ENCODE measurements around the gene PHTF1.
A peak's percentile ranks its signal among the peaks of the same experiment; 100 is the strongest.
"Not testable (repeated sequence)": the region's sequence is repeated elsewhere in the genome, so short reads cannot be mapped to it uniquely, and the experiment has no call there.

Gene PHTF1

GRCh38 chr1:113721010-113721409 is 38.3 kb downstream of the PHTF1 start:
- no peak for DNase-seq

GRCh38 chr1:113718621-113719020 is 40.7 kb downstream of the PHTF1 start:
- not testable (repeated sequence) for DNase-seq

GRCh38 chr1:113717506-113717905 is 41.8 kb downstream of the PHTF1 start:
- DNase-seq, result not testable (repeated sequence)

- no peak for DNase-seq
Measured at GRCh38 chr1:113714606-113715269, 44.5 kb downstream of the PHTF1 start.

- DNase-seq, result no peak
Measured at GRCh38 chr1:113701429-113701828, 57.9 kb downstream of the PHTF1 start.

GRCh38 chr1:113694910-113695309 is 64.4 kb downstream of the PHTF1 start:
- no peak for DNase-seq

GRCh38 chr1:113692824-113693431 is 66.4 kb downstream of the PHTF1 start:
- no peak for DNase-seq

- DNase-seq, result no peak
Measured at GRCh38 chr1:113692342-113692741, 66.9 kb downstream of the PHTF1 start.

- no peak for DNase-seq
Measured at GRCh38 chr1:113691184-113691583, 68.1 kb downstream of the PHTF1 start.

GRCh38 chr1:113686891-113687618 is 72.2 kb downstream of the PHTF1 start:
- no peak for DNase-seq

- peak in 1 of 56 donors; percentile 5 for DNase-seq
Measured at GRCh38 chr1:113684153-113684541, 75.1 kb downstream of the PHTF1 start.

GRCh38 chr1:113683384-113684152 is 75.7 kb downstream of the PHTF1 start:
- DNase-seq, result no peak

- DNase-seq, result peak in 4 of 56 donors; percentile 6 to 23 (median 18)
Measured at GRCh38 chr1:113681596-113682337, 77.5 kb downstream of the PHTF1 start.

- DNase-seq, result no peak
Measured at GRCh38 chr1:113678159-113678469, 81.2 kb downstream of the PHTF1 start.

- DNase-seq, result no peak
Measured at GRCh38 chr1:113677250-113678158, 81.8 kb downstream of the PHTF1 start.

GRCh38 chr1:113676524-113676923 is 82.8 kb downstream of the PHTF1 start:
- DNase-seq, result no peak

GRCh38 chr1:113675302-113675701 is 84.0 kb downstream of the PHTF1 start:
- DNase-seq, result no peak

GRCh38 chr1:113674591-113674990 is 84.7 kb downstream of the PHTF1 start:
- DNase-seq, result no peak

GRCh38 chr1:113672491-113672890 is 86.8 kb downstream of the PHTF1 start:
- DNase-seq, result no peak

- no peak for DNase-seq
Measured at GRCh38 chr1:113670650-113671049, 88.6 kb downstream of the PHTF1 start.
